Activated CD8-positive, alpha-beta T cell treated with anti-CD3 and anti-CD28 coated beads for 36 hours (primary cell): ENCODE data around the gene ANKS1B. TPM values are rescaled to one million over a fixed set of nuclear protein-coding genes. Genes with fewer than 3 reads are reported as not detected.
A peak's percentile ranks its signal among the peaks of the same experiment; 100 is the strongest.

Source experiments
- ATAC-seq: fragments of 200-7000 bp; cut with Tn5 transposase; one replicate; pipeline ENCODE4 v1.10.0; 2021; ENCODE audit warnings: mild to moderate bottlenecking, moderate library complexity
- CTCF ChIA-PET: fragments of 350-600 bp; sonication (Branson Sonifier 250); formaldehyde crosslinking; loops from one replicate; lab custom pipeline; 2021; ENCODE audit warnings: antibody characterized with exemption; lab: Charles Lee
- POLR2A ChIA-PET: fragments of 350-600 bp; sonication (Branson Sonifier 250); formaldehyde crosslinking; loops from one replicate; lab custom pipeline; 2021; ENCODE audit warnings: antibody characterized with exemption; lab: Charles Lee
- DNase-seq: peaks from one replicate; pipeline ENCODE4 v3.0.0-alpha.2; 2020
- H3K27ac Mint-ChIP-seq: one replicate; pipeline ENCODE4 v1.8.0; 2021; ENCODE audit warnings: mild to moderate bottlenecking, mixed read lengths
- H3K27me3 Mint-ChIP-seq: one replicate; pipeline ENCODE4 v1.8.0; 2021; ENCODE audit warnings: mixed read lengths
- H3K36me3 Mint-ChIP-seq: one replicate; pipeline ENCODE4 v1.8.0; 2021; ENCODE audit warnings: low read depth, mixed read lengths
- H3K4me1 Mint-ChIP-seq: one replicate; pipeline ENCODE4 v1.8.0; 2021; ENCODE audit warnings: low read depth, mixed read lengths
- H3K4me3 Mint-ChIP-seq: one replicate; pipeline ENCODE4 v1.8.0; 2021; ENCODE audit warnings: mild to moderate bottlenecking, moderate library complexity, mixed read lengths
- H3K9me3 Mint-ChIP-seq: one replicate; pipeline ENCODE4 v1.8.0; 2021; ENCODE audit warnings: mixed read lengths
- CTCF ChIP-seq: fragments of 200-600 bp; IDR thresholded peaks from one replicate; pipeline ENCODE4 v1.8.0; 2022; ENCODE audit warnings: antibody characterized with exemption, mild to moderate bottlenecking
- intact Hi-C: fragments of 100-400 bp; cut with micrococcal nuclease; formaldehyde crosslinking; loops from one replicate; pipeline ENCODE4 v1.10.0; 2022
- total RNA-seq, 2 experiments: library from RNA; stranded (reverse); gene quantifications; one replicate each; pipeline ENCODE4 v1.2.3, GENCODE V29; 2021

Gene ANKS1B
- total RNA-seq, 2 experiments from 2014 or later: 0.54 TPM; not detected in 1

DNA sequence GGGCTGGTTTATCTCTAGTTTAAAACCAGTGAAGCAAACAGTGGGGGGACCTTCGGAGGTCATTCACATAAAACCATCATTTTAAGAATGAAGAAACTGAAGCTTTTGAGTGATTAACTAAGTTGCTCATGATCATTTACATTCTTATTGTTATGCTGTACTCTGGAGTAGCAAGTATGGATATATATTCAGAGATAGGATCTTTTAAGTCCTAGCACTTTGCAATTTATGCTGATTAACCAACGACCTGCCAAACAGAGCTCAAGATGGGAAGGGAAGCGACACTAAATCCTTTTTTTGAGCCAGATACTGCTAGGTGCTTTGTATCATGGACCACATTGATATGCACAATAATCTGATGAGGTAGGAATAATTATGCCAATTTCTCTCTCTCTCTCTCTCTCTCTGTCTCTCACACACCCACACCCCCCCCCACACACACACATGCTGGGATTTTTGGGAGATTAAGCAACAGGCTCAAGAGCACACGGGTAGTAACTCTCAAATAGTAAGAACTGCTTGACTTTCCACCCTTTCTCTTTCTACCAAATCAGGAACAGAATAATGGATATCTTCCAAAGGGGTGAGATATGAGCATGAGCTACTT, 1036.3 kb downstream of the ANKS1B start:
- no peak overlapping the region for H3K27ac Mint-ChIP-seq
- TF ChIP-seq CTCF: no peak
- no peaks in the 10 kb centered on the region for H3K36me3 Mint-ChIP-seq
- DNase-seq: no peak
- no peaks in the 10 kb centered on the region for H3K4me1 Mint-ChIP-seq
- peaks cover 1% of the 10 kb centered on the region for H3K27me3 Mint-ChIP-seq
- POLR2A ChIA-PET: no interaction called here
- intact Hi-C loops: no loop called here
- ATAC-seq: no peak
- H3K4me3 Mint-ChIP-seq: no peak overlapping the region
- H3K9me3 Mint-ChIP-seq: no peaks in the 10 kb centered on the region
- CTCF ChIA-PET: interaction anchor here (0.8 kb wide), 1 partner anchor 275 kb away, joined by 3 read pairs; no protein-coding TSS in a partner anchor

- H3K4me3 Mint-ChIP-seq: no peak overlapping the region
- CTCF ChIA-PET: no interaction called here
- no peak for TF ChIP-seq CTCF
Observed at GRCh38 chr12:98945864-98946263, 1038.9 kb downstream of the ANKS1B start.

GRCh38 chr12:98939926-98940325, 1044.8 kb downstream of the ANKS1B start:
- POLR2A ChIA-PET: no interaction called here
- Mint-ChIP-seq H3K36me3 (no peaks in the 10 kb centered on the region), H3K4me1 (no peaks in the 10 kb centered on the region), H3K27ac (no peak overlapping the region), H3K4me3 (no peak overlapping the region), H3K9me3 (peaks cover 3% of the 10 kb centered on the region), H3K27me3 (peaks cover 8% of the 10 kb centered on the region)
- ATAC-seq (no peak), DNase-seq (no peak)
- intact Hi-C loops: no loop called here
- TF ChIP-seq CTCF: no peak
- CTCF ChIA-PET: no interaction called here

More at GRCh38 chr12:98945864-98946263, 1038.9 kb downstream of the ANKS1B start:
- no peak overlapping the region for H3K27ac Mint-ChIP-seq
- H3K4me1 Mint-ChIP-seq: no peaks in the 10 kb centered on the region
- H3K27me3 Mint-ChIP-seq: peaks cover 1% of the 10 kb centered on the region
- DNase-seq: no peak
- ATAC-seq: no peak
- POLR2A ChIA-PET: no interaction called here
- no peaks in the 10 kb centered on the region for H3K9me3 Mint-ChIP-seq
- H3K36me3 Mint-ChIP-seq: no peaks in the 10 kb centered on the region
- intact Hi-C loops: no loop called here

GRCh38 chr12:98939350-98939749, 1045.4 kb downstream of the ANKS1B start:
- H3K4me1 Mint-ChIP-seq: no peaks in the 10 kb centered on the region

More at GRCh38 chr12:98939350-98939749, 1045.4 kb downstream of the ANKS1B start:
- H3K27me3 Mint-ChIP-seq: peaks cover 7% of the 10 kb centered on the region
- ATAC-seq (no peak), DNase-seq (peak; percentile 11)
- no peak for TF ChIP-seq CTCF
- H3K4me3 Mint-ChIP-seq: no peak overlapping the region
- intact Hi-C loops: no loop called here
- POLR2A ChIA-PET: no interaction called here
- CTCF ChIA-PET: no interaction called here
- peaks cover 3% of the 10 kb centered on the region for H3K9me3 Mint-ChIP-seq
- H3K36me3 Mint-ChIP-seq: no peaks in the 10 kb centered on the region
- H3K27ac Mint-ChIP-seq: no peak overlapping the region
